A673 (cell line): Measurements from ENCODE around the gene TMEM248.

Source experiments
- EZH2 ChIP-seq: fragments of 200-600 bp; sonication (generic); IDR thresholded peaks from 2 replicates; pipeline ENCODE4 v1.6.1; 2017; ENCODE audit warnings: borderline replicate concordance, low read depth, mild to moderate bottlenecking, mixed read lengths, antibody characterized with exemption, low read length; ENCODE audit not compliant: poor library complexity, severe bottlenecking
- TF ChIP-seq, protein P1 (sequence below): fragments of 300-800, 200-600 bp; sonication (generic); conservative IDR thresholded peaks from 2 replicates; pipeline ENCODE4 v1.5.1; 2017; ENCODE audit warnings: low read depth, mild to moderate bottlenecking, antibody characterized with exemption, low read length, moderate library complexity, mixed read lengths

DNA sequence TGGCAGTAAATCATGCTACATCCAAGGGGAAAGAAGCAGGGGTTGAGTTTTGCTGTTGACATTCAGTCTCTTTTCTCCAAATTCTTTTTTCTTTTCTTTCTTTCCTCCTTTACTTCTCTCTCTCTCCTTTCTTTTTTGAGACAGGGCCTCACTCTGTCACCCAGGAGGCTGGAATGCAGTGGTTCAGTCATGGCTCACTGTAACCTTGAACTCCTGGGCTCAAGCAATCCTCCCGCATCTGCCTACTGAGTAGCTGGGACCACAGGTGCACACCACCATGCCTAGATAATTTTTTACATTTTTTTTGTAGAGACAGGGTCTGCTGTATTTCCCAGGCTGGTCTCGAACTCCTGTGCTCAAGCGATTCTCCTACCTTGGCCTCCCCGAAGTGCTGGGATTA is 39.2 kb downstream of the TMEM248 start:
- TF ChIP-seq, protein P1, sequence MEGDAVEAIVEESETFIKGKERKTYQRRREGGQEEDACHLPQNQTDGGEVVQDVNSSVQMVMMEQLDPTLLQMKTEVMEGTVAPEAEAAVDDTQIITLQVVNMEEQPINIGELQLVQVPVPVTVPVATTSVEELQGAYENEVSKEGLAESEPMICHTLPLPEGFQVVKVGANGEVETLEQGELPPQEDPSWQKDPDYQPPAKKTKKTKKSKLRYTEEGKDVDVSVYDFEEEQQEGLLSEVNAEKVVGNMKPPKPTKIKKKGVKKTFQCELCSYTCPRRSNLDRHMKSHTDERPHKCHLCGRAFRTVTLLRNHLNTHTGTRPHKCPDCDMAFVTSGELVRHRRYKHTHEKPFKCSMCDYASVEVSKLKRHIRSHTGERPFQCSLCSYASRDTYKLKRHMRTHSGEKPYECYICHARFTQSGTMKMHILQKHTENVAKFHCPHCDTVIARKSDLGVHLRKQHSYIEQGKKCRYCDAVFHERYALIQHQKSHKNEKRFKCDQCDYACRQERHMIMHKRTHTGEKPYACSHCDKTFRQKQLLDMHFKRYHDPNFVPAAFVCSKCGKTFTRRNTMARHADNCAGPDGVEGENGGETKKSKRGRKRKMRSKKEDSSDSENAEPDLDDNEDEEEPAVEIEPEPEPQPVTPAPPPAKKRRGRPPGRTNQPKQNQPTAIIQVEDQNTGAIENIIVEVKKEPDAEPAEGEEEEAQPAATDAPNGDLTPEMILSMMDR, result no peak
- no peak for TF ChIP-seq EZH2
